OCI-LY3 (cell line): ENCODE results near the gene C11orf16.

ENCODE experiments used
- H2AFZ ChIP-seq: fragments of 200-600, 300-600 bp; shearing (Covaris generic); 2 replicates; pipeline ENCODE4 v1.6.0; 2014; ENCODE audit warnings: antibody characterized with exemption, low read depth, low read length
- H3K27ac ChIP-seq: fragments of 200-600, 300-600 bp; sonication (generic); 2 replicates; pipeline ENCODE4 v1.5.1; 2014; ENCODE audit warnings: mild to moderate bottlenecking, low read length, moderate library complexity, mixed read lengths
- H3K27me3 ChIP-seq: fragments of 200-600, 300-600 bp; sonication (generic); 2 replicates; pipeline ENCODE4 v1.6.1; 2014; ENCODE audit warnings: low read depth, low read length, mixed read lengths
- H3K36me3 ChIP-seq: fragments of 200-600, 300-600 bp; sonication (generic); replicated peaks from 2 replicates; pipeline ENCODE3; 2014; ENCODE audit warnings: low read depth, low read length, mixed read lengths
- H3K4me1 ChIP-seq: fragments of 300-600, 200-600 bp; sonication (generic); 2 replicates; pipeline ENCODE4 v1.6.1; 2014; ENCODE audit warnings: low read length, mixed read lengths
- H3K4me2 ChIP-seq: fragments of 200-600, 300-600 bp; sonication (generic); 2 replicates; pipeline ENCODE4 v1.6.1; 2014; ENCODE audit warnings: low read length, mixed read lengths
- H3K4me3 ChIP-seq: fragments of 300-600, 200-600 bp; sonication (generic); 2 replicates; pipeline ENCODE4 v1.5.1; 2014; ENCODE audit warnings: antibody characterized with exemption, mild to moderate bottlenecking, low read length, moderate library complexity
- H3K79me2 ChIP-seq: fragments of 300-600, 200-600 bp; shearing (Covaris generic); 2 replicates; pipeline ENCODE4 v1.6.1; 2014; ENCODE audit warnings: mild to moderate bottlenecking, low read length, mixed read lengths
- H3K9ac ChIP-seq: fragments of 300-600, 200-600 bp; shearing (Covaris generic); 2 replicates; pipeline ENCODE4 v1.6.0; 2014; ENCODE audit warnings: mild to moderate bottlenecking, low read length, moderate library complexity
- H3K9me3 ChIP-seq: fragments of 200-600, 300-600 bp; shearing (Covaris generic); 2 replicates; pipeline ENCODE4 v1.6.1; 2014; ENCODE audit warnings: low read length, mixed read lengths; ENCODE audit not compliant: insufficient read depth
- H4K20me1 ChIP-seq: fragments of 200-600, 300-600 bp; sonication (generic); 2 replicates; pipeline ENCODE4 v1.6.1; 2016; ENCODE audit warnings: low read length, mixed read lengths; ENCODE audit not compliant: insufficient read depth
- EZH2phosphoT487 ChIP-seq: fragments of 200-600 bp; shearing (Covaris generic); IDR thresholded peaks from 2 replicates; pipeline ENCODE4 v1.6.1; 2018; ENCODE audit warnings: antibody characterized with exemption, mixed run types, low read depth
- TF ChIP-seq, protein P1 (sequence below): fragments of 200-600, 300-600 bp; sonication (generic); IDR thresholded peaks from 2 replicates; pipeline ENCODE4 v1.5.1; 2014; ENCODE audit warnings: antibody characterized with exemption, low read length, low read depth

C11orf16 gene

DNA sequence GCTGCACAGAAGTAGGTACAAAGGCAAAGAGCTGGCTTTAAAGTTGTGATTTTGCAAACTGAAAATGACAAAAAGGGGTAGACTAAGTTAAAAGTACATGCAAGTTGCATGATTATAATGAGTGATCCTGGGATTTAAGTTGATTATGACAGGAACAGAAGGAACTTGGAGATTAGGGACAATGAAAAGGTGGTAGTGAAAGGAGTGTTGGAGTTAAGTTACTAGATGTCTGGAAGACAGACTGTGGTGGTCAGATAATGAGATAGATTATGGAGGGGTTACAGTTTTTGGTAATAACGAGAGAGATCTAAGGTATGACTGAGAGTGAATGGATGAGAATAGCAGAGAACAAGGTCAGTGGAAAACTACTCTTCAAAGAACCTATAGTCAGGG is 39.2 kb upstream of the C11orf16 start:
- Histone ChIP-seq H3K27me3 (no peaks in the 10 kb centered on the region), H3K79me2 (no peaks in the 10 kb centered on the region), H3K9me3 (no peaks in the 10 kb centered on the region), H3K4me3 (no peak overlapping the region), H4K20me1 (no peaks in the 10 kb centered on the region), H3K4me2 (no peak overlapping the region), H3K4me1 (no peaks in the 10 kb centered on the region), H3K27ac (no peak overlapping the region), H2AFZ (no peak overlapping the region), H3K9ac (no peak overlapping the region), H3K36me3 (no peaks in the 10 kb centered on the region)
- TF ChIP-seq EZH2phosphoT487 = no peak
- TF ChIP-seq, protein P1, sequence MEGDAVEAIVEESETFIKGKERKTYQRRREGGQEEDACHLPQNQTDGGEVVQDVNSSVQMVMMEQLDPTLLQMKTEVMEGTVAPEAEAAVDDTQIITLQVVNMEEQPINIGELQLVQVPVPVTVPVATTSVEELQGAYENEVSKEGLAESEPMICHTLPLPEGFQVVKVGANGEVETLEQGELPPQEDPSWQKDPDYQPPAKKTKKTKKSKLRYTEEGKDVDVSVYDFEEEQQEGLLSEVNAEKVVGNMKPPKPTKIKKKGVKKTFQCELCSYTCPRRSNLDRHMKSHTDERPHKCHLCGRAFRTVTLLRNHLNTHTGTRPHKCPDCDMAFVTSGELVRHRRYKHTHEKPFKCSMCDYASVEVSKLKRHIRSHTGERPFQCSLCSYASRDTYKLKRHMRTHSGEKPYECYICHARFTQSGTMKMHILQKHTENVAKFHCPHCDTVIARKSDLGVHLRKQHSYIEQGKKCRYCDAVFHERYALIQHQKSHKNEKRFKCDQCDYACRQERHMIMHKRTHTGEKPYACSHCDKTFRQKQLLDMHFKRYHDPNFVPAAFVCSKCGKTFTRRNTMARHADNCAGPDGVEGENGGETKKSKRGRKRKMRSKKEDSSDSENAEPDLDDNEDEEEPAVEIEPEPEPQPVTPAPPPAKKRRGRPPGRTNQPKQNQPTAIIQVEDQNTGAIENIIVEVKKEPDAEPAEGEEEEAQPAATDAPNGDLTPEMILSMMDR = no peak

DNA sequence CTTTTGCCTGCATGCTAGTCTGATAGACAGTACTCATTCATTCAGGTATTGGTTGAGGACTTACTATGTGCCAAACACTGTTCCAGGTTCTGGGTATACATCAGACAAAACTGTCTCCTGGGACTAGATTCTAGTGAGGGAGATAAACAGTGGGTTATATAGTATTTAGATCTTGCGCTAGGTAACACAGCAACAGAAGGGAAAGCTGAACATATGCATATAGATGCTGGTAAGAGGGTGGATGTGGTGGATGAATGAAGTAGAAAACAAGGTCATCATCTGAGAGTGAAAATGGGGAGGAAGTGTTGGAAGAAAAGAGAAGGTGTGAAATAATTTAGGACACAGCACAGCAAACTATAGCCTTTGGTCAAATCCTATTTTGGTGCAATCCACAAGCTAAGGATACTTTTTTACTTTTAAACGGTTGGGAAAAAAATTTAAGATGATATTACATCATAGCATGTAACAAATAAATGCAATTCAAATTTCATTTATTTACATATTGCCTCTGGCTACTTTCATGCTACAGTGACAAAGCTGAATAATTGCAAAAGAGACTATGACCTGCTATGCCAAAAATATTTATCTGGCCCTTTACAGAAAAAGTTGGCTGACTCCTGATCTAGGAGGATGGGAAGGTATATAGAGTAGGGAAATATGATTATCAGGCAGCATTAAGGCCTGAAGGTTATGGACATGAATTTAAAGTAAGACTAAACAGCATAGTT is 38.6 kb upstream of the C11orf16 start:
- Histone ChIP-seq H3K9ac (no peak overlapping the region), H3K9me3 (no peaks in the 10 kb centered on the region), H3K4me3 (no peak overlapping the region), H3K27ac (no peak overlapping the region), H3K27me3 (no peaks in the 10 kb centered on the region), H4K20me1 (no peaks in the 10 kb centered on the region), H3K4me2 (no peak overlapping the region), H3K4me1 (no peaks in the 10 kb centered on the region), H3K36me3 (no peaks in the 10 kb centered on the region), H3K79me2 (no peaks in the 10 kb centered on the region), H2AFZ (no peak overlapping the region)
- TF ChIP-seq, protein P1 = no peak
- TF ChIP-seq EZH2phosphoT487 = no peak

DNA sequence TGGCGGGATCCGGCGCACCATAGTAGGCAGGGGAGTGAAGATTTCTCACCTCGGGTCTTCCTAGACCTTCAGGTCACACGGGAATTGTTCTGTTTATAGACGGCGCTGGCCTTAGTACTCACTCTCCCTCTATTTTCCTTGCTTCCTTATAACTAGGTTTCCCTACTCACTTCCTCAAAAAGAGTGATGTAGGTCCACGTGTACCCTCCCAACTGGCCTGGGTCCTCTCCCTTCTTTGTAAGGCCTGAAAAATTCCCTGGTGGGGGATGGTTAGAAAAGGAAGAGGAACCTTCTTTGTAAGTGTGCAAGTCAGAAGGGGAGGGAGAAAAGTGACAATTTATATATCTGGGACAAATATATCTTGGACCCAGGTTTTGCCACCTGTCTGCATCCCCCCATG is 34.4 kb upstream of the C11orf16 start:
- Histone ChIP-seq H3K27ac (no peak overlapping the region), H3K27me3 (no peaks in the 10 kb centered on the region), H3K9me3 (no peaks in the 10 kb centered on the region), H3K4me1 (peaks cover 13% of the 10 kb centered on the region), H4K20me1 (no peaks in the 10 kb centered on the region), H3K4me2 (no peak overlapping the region), H2AFZ (no peak overlapping the region), H3K9ac (no peak overlapping the region), H3K79me2 (peaks cover 25% of the 10 kb centered on the region), H3K36me3 (no peaks in the 10 kb centered on the region), H3K4me3 (no peak overlapping the region)
- TF ChIP-seq EZH2phosphoT487 = no peak
- TF ChIP-seq, protein P1 = no peak

DNA sequence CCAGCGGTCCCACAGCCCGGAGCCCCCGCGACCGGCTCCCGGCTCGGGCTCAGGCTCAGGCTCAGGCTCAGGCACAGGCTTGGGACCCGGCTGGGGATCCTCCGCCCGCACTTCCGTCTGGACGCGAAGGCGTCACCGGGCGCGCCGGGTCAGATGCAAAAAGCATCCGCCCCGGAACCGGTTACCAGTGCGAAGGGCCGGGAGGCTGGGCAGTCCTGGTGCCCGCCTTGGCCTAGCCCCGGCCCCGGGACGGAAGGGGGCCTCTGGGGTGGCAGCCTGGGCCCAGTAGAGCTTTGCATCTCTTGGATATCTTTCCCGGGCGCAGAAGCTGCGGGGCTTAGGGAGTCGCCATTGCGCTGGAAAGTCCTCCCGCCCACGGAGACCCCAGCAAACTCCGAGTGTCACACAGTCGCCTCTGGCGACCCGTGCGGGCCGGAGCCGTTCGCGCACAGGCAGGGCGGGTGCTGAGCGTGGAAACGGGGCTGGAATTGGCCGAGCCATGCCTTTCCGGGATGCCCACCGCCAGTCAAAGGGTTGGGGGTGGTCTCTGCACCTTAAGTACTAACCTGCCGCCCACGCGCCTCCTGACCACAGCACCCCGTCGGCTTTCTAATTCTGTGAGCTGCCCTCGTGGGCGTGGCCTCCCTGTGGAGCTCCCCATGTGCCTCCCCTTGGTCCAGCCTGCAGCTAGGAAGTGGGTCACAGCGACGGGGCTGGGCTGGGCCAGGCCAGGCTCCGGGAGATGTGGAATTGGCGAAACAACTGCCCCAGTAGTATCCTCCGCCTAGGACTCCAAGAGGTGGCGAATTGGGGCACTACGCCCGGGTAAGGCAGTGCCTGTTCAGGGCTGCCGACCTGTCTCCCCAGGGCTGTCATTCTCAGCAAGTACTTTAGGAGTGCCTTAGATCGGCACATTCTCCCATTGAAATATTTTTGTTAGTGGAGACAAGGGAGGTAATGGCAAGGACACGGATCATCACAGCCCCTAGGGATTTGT is 31.9 kb upstream of the C11orf16 start, which contains the start of gene TMEM9B:
TSS of gene TMEM9B (minus strand) at position 119 of the 997 bp plus-strand sequence. CDS start 129 bp downstream, outside the sequence.
- peak within 1 kb of the TSS; percentile 92 for H3K4me2 ChIP-seq
- H3K9me3 ChIP-seq = no peaks in the 10 kb centered on the region
- peak within 1 kb of the TSS; percentile 83 for H3K4me3 ChIP-seq
- TF ChIP-seq, protein P1 = no peak
- TF ChIP-seq EZH2phosphoT487 = no peak
- H4K20me1 ChIP-seq = no peaks in the 10 kb centered on the region
- H3K27ac ChIP-seq = peak within 1 kb of the TSS; percentile 63
- peaks cover 16% of the 10 kb centered on the region for H3K4me1 ChIP-seq
- no peaks in the 10 kb centered on the region for H3K36me3 ChIP-seq
- peaks cover 39% of the 10 kb centered on the region for H3K79me2 ChIP-seq
- peak within 1 kb of the TSS; percentile 71 for H2AFZ ChIP-seq
- peak within 1 kb of the TSS; percentile 85 for H3K9ac ChIP-seq
- H3K27me3 ChIP-seq = no peaks in the 10 kb centered on the region
